OCI-LY7 (cell line): ENCODE results near the gene TDRD7.

Experiments used
- CTCF ChIP-seq: fragments of 200-600 bp; sonication (generic); conservative IDR thresholded peaks from 2 replicates; pipeline ENCODE4 v1.5.1; 2014; ENCODE audit warnings: mild to moderate bottlenecking, antibody characterized with exemption, low read length, moderate library complexity, mixed read lengths
- EZH2phosphoT487 ChIP-seq: fragments of 200-600 bp; sonication (generic); IDR thresholded peaks from 2 replicates; pipeline ENCODE4 v1.6.1; 2018; ENCODE audit warnings: low read depth, borderline replicate concordance, mild to moderate bottlenecking, mixed run types, antibody characterized with exemption, low read length, moderate library complexity, mixed read lengths

- TF ChIP-seq CTCF: no peak
- no peak for TF ChIP-seq EZH2phosphoT487
Observed at GRCh38 chr9:97395745-97396144, 16.2 kb upstream of the TDRD7 start.
